HG03095 (cell line): Measurements from ENCODE around the gene TRRAP.

Source experiments
- ATAC-seq: cut with Tn5 transposase; IDR thresholded peaks from one replicate; pipeline ENCODE4 v1.9.1; 2021; ENCODE audit warnings: moderate library complexity; ENCODE audit not compliant: unreplicated experiment

TRRAP gene

DNA sequence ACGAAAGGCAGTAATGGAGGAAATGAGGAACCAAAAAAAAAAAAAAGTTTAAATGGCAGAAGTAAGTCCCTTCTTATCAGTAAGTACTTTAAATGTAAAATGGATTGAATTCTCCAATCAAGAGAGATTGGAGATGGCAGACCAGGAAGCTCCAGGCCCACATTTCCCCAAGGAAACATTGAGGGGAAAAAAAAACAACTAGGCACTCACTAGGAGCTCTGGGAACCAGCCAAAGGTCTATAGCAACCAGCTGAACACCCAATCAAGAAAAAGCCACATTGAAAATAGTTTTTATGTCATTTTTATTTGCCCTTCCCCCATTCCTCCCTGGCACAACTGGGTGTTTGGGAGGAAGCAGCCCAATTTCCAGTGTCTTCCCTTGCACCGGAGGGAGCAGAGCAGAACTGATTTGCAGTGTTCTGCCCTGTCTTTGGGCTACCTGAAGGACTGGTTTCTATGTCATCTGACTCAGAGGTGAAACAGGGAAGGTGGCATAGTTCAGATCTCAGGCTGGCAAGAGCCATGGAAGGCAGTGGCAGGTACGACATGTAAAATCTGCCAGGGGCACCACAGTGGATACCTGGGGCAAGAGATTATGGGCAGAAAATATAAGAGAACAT lies 143.7 kb downstream of the TRRAP start:
- no peak for ATAC-seq

- ATAC-seq: no peak
Observed at GRCh38 chr7:99024066-99024465, 145.7 kb downstream of the TRRAP start.

DNA sequence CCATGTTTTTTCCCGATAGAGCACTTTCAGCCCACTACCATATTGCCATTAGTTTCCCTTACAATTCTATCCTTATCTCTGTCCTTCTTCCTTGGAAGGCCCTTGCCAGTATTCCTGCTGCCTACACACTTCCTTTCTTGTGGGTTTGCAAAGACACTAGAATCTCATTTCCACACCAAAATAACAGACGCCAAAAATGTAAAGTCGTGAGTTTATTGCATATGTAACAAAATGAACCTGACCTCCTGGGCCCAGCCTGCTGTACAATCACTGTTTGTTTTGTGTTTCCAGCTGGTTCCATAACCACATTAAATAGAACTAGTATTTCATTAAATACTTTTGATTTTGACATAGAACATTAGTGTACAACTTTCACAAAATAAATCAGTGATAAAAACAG lies 148.9 kb downstream of the TRRAP start:
- ATAC-seq: no peak

DNA sequence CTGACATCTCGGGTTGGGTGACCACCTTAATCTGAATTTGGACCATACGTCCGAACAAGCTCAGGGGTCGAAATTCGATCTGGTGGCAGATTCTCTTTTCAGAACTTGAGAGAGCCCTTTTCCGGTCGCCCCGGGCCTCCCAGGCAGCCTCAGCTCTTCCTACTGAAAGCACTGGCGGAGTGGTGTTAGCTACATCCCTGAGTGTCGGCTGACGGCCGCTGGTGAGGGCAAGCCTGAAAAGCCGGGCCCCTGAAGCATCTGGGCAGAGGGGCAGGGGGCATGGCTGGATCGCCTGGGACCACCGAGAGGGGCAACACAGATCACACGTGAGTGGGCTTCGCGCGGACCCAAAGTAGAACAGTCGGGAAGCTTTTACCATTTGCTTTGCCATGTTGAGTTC lies 149.5 kb downstream of the TRRAP start:
- ATAC-seq: no peak

DNA sequence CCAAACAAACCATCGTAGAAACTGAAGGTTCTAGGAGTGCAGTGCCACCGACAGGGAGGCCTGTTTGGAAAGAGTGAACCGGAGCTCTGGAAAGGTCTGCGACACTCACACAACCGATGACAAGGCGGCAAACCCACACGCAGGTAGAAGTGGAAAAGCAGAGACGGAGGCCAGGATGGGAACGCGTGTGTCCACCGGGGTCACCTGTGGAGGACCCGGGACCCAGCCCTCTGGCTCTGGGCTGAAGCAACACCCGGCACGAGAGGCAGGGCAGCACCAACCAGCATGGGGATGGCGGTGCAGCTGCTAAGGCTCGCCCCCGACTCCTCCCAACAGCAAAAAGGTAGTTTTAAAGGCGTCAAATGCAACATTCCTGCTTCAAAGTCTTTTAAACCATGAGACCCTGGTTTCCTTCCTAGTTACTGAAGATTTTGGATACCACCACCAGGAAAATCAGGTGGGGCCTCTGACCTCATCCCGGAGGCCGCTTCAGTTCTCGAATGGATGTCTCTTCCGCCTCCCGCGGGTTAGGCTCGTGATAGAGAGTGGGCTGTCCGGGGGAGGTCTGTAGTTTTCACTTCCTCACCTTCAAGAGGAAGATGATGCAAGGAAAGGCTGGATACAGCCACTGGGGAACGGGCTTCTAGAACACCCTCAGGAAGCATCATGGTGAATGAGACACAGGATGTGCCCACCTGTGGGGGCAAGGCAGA lies 150.1 kb downstream of the TRRAP start:
- no peak for ATAC-seq

GRCh38 chr7:99029466-99030435 lies 151.4 kb downstream of the TRRAP start:
- ATAC-seq: no peak

DNA sequence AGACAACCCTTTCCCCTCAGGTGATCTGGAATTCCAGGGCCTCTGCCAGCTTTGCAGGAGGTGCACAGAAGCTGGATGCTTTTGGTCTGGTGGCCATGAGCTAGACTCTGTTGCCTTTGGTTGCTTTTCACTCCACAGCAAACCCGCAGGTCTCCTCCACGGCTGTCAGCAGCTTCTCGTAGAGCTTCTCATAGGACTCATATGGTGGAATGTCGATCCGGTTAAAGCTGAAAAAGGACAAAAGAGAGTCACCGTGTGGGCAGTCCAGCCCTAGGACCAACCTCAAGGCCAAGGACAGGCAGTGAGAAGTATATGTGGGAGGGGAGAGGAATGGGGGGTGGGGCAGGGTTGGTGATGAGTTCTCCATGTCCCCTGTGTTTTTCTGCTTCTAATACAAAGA lies 152.1 kb downstream of the TRRAP start:
- no peak for ATAC-seq

DNA sequence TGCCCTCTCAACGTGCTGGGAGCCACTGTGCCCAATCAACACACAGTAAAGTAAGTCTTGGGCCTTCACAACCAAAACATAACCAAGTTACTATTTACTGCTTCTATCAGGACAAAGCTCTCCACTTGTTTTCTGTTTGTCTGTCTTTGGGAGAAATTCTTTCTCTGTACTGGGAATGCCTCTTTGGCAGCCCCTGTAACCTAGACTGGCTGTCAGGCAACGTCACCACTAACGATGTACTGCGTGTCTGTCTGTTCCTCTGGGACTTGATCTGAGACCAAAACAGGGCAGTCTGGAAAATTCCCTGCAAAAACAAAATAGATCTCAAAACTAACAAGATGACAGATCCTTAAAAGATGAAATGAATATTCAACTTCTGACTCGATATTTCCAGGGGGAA lies 152.6 kb downstream of the TRRAP start:
- ATAC-seq: no peak

- no peak for ATAC-seq
Observed at GRCh38 chr7:99031496-99031895, 153.2 kb downstream of the TRRAP start.

DNA sequence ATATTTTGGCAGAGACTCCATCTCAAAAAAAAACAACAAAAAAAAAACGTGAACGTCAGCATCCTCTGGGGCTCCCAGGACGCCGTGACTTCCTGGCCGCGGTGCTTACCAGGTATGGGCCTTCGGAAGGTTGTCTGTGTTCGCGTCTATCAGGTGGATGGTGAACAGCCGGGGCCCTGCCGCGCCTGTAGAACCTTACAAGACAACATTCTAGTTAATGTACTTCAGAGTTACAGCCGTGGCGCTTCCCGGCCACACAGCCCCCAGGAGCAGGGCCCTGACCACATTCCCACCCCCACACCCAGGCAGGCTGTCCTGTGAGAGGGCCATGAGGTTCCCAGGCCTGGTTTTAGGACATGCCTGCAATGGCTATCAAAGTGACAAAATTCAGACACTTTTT lies 154.6 kb downstream of the TRRAP start:
- no peak for ATAC-seq

DNA sequence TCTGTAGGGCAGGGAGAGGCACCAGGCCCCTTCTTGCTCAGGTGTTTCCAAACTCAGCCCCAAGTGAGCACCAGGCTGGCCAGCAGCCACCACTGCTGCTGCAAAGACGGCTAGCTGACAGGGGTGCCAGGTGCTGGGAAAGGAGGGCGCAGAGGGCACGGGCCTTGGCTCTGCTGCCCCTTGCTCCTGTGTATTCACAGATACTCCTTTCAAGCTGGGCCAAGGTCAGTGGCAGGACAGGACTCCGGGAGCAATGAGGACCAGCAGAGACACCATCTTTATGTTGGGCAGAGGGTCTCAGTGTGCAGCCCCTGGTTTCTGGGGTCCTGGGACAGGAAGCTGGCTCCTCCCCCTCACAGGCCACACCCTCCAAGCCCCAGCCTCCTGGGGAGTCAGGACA lies 155.4 kb downstream of the TRRAP start:
- no peak for ATAC-seq

GRCh38 chr7:99034932-99035722 lies 156.8 kb downstream of the TRRAP start:
- ATAC-seq: no peak

DNA sequence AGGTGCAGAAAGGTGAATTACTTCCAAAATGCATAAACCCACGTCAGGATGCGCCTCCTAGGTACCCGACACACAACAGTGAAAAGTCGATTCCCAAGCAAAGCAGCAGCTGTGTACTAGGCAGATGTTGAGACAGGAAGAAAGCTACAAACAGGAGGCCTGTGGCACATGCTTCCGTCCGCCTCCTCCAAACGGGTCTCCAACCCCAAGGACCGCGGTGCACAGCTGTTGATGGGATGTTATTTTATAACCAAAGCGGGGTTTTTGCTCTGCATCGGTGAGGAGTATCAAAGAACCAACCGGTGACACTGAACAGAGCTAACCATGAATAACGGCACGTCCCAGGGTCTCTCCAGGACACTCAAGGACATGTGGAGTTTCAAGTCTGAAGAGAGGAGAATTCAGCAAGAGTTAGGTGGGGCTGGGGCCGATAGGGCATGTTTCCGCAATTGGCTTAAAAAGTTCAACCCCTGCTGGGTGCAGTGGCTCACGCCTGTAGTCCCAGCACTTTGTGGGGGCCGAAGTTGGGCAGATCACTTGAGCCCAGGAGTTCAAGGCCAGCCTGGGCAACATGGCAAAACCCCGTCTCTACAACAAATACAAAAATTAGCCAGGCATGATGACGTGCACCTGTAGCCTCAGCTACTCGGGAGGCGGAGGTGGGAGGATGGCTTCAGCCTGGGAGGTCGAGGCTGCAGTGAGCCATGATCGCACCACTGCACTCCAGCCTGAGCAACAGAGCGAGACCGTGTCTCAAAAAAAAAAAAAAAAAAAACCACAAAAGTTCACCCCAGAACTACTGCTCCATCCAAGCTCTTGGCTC lies 157.6 kb downstream of the TRRAP start:
- no peak for ATAC-seq

DNA sequence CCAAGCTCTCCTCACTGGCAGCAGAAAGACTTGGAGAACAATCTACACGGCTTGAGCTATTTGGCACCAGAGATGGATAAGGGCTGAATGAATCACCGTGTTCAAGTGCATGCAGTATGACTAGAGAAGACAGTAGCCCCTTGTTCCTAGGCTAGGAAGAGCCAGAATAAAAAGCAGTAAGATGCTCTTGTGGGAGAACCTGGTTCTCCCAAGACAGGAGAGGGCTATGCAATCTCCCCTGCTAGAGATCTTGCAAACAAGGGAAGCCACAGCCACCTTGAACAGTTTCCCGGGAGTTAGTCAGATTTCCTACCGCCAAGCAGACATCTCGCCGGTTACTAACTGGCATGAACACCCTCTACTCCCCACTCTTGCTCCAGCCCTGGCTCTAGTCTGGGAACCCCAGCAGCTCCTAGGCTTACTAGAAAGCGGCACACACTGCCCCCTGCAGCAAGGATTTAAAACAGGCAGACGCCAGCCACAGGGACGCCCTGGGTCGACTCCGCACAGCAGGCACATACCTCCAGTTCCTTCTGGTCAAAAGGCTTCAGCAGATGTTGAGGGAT lies 158.3 kb downstream of the TRRAP start:
- no peak for ATAC-seq

DNA sequence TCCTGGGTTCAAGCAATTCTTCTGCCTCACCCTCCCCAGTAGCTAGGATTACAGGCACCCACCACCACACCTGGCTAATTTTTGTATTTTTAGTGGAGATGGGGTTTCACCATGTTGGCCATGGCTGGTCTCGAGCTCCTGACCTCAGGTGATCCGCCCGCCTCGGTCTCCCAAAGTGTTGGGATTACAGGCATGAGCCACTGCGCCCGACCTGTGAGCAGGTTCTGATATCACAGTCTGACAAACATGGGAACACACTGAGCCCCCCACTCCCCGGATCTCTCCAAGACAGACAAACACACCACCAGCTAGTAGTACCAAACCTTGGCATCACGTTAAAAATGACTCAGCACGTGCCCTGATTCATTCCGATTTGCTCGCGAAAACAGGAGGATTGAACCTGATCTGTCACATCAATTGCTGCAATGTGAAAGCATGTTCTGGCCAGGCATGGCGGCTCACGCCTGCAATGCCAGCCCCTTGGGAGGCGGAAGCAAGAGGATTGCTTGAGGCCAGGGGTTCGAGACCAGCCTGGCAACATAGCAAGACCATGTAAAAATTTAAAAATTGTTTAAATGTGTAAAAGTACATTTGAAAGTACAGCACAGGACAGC lies 159.1 kb downstream of the TRRAP start:
- no peak for ATAC-seq

- ATAC-seq: no peak
Observed at GRCh38 chr7:99038086-99038855, 159.9 kb downstream of the TRRAP start.

GRCh38 chr7:99039384-99039891 lies 161.1 kb downstream of the TRRAP start:
- no peak for ATAC-seq
